Neural progenitor cell (in vitro differentiated cells): Measurements from ENCODE around the gene CELA3B. TPM values are rescaled to one million over a fixed set of nuclear protein-coding genes. Genes with fewer than 3 reads are reported as not detected.

Experiments used
- DNase-seq: peaks from one replicate; pipeline ENCODE4 v3.0.0-alpha.2; 2016; ENCODE audit warnings: low spot score
- H2AFZ ChIP-seq: fragments of 200-600 bp; sonication (generic); replicated peaks from 2 replicates; pipeline ENCODE4 v1.6.1; 2016; ENCODE audit warnings: antibody characterized with exemption
- H3F3A ChIP-seq: fragments of 200-600 bp; sonication (generic); 2 replicates; pipeline ENCODE4 v1.6.1; 2016; ENCODE audit warnings: antibody characterized with exemption, low read depth
- H3K27ac ChIP-seq: fragments of 200-600 bp; sonication (generic); 2 replicates; pipeline ENCODE4 v1.5.1; 2016; ENCODE audit warnings: mild to moderate bottlenecking
- H3K27me3 ChIP-seq: fragments of 200-600 bp; sonication (generic); 2 replicates; pipeline ENCODE4 v1.6.1; 2016; ENCODE audit warnings: mild to moderate bottlenecking, moderate library complexity
- H3K36me3 ChIP-seq: fragments of 200-600 bp; sonication (generic); 2 replicates; pipeline ENCODE4 v1.5.1; 2016
- H3K4me1 ChIP-seq: fragments of 200-600 bp; sonication (generic); 2 replicates; pipeline ENCODE4 v1.6.1; 2016; ENCODE audit warnings: mixed run types
- H3K4me2 ChIP-seq: fragments of 200-600 bp; sonication (generic); 2 replicates; pipeline ENCODE4 v1.6.1; 2016
- H3K4me3 ChIP-seq: fragments of 200-600 bp; sonication (generic); 2 replicates; pipeline ENCODE4 v1.5.1; 2016
- H3K79me2 ChIP-seq: fragments of 200-600 bp; sonication (generic); 2 replicates; pipeline ENCODE4 v1.6.1; 2016; ENCODE audit warnings: low read depth
- H3K9ac ChIP-seq: fragments of 200-600 bp; sonication (generic); 2 replicates; pipeline ENCODE4 v1.6.1; 2016
- H3K9me3 ChIP-seq: fragments of 200-600 bp; sonication (generic); 2 replicates; pipeline ENCODE4 v1.5.1; 2016; ENCODE audit warnings: low read depth
- H4K20me1 ChIP-seq: fragments of 200-600 bp; sonication (generic); 2 replicates; pipeline ENCODE4 v1.6.1; 2016; ENCODE audit warnings: low read depth
- H3K27ac Mint-ChIP-seq: 3 replicates; pipeline ENCODE4 v1.8.0; 2021; ENCODE audit warnings: mixed read lengths
- H3K27me3 Mint-ChIP-seq: 2 replicates; pipeline ENCODE4 v1.8.0; 2022; ENCODE audit warnings: low read depth, mild to moderate bottlenecking, inconsistent platforms, moderate library complexity, mixed read lengths; ENCODE audit not compliant: insufficient read depth
- H3K36me3 Mint-ChIP-seq: 3 replicates; pipeline ENCODE4 v1.8.0; 2021; ENCODE audit warnings: mixed read lengths
- H3K4me1 Mint-ChIP-seq: 3 replicates; pipeline ENCODE4 v1.8.0; 2021; ENCODE audit warnings: mixed read lengths
- H3K4me3 Mint-ChIP-seq: 3 replicates; pipeline ENCODE4 v1.8.0; 2021; ENCODE audit warnings: mild to moderate bottlenecking, moderate library complexity, mixed read lengths
- H3K9me3 Mint-ChIP-seq: 3 replicates; pipeline ENCODE4 v1.8.0; 2020; ENCODE audit warnings: mixed read lengths
- EZH2 ChIP-seq: fragments of 200-600 bp; sonication (generic); IDR thresholded peaks from 2 replicates; pipeline ENCODE4 v1.6.1; 2017; ENCODE audit warnings: antibody characterized with exemption, mild to moderate bottlenecking, moderate library complexity
- EZH2phosphoT487 ChIP-seq: fragments of 200-600 bp; sonication (generic); IDR thresholded peaks from 2 replicates; pipeline ENCODE4 v1.6.1; 2017; ENCODE audit warnings: antibody characterized with exemption
- total RNA-seq: library from RNA; depleted of rRNA; stranded (reverse); fragments of >200 nt; gene quantifications from 2 replicates; pipeline ENCODE4 v1.2.3, GENCODE V29; 2015; ENCODE audit warnings: low replicate concordance
- TF ChIP-seq, protein P1 (sequence below): fragments of 200-600 bp; sonication (generic); IDR thresholded peaks from 2 replicates; pipeline ENCODE4 v1.5.1; 2017; ENCODE audit warnings: antibody characterized with exemption, mild to moderate bottlenecking

CELA3B gene
- total RNA-seq, 1 donor from 2014 or later: not detected

DNA sequence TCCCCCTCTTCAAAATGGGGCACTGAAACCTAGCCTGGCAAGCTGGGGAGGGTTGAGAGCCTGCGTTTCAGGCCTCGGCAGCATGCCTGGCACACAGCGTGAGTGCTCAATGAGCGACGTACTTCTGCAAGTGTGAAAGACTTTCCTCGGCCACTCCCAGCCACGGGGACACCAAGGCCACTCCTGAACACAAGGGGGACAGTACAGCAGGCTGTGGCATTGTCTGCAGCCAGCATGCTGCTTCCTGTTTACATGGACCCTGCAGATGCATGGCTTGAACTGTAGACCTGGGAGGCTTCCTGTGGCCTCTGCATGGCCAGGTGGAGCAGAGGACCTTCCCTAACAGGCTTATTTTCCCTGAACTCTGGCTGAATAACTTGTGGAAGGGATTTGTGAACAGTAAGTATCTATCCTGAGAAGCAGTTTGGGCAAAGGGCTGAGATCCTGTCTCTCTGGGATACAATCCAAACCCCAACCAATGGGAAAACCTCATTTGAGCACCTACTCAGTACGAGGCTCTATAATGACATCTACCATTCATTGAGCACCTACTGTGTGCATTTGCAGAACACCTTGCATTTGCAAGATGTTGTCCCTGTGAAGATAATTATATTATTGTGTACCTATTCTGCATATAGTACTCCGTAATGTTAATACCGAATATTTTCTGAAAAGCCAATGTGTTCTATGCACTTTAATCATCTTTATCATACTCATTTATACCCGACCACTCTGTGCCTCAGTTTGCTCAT, 29.8 kb upstream of the CELA3B start:
- Histone ChIP-seq H3K27me3 (no peaks in the 10 kb centered on the region), H3F3A (peaks cover 35% of the 10 kb centered on the region), H3K9me3 (no peaks in the 10 kb centered on the region), H3K36me3 (no peaks in the 10 kb centered on the region), H3K4me2 (no peak overlapping the region), H3K4me1 (peaks cover 21% of the 10 kb centered on the region), H4K20me1 (no peaks in the 10 kb centered on the region), H2AFZ (peak overlapping the region; percentile 77), H3K9ac (no peak overlapping the region), H3K27ac (no peak overlapping the region), H3K79me2 (no peaks in the 10 kb centered on the region), H3K4me3 (no peak overlapping the region)
- peaks cover 4% of the 10 kb centered on the region for H3K27me3 Mint-ChIP-seq
- no peaks in the 10 kb centered on the region for H3K9me3 Mint-ChIP-seq
- peaks cover 28% of the 10 kb centered on the region for H3K4me1 Mint-ChIP-seq
- no peaks in the 10 kb centered on the region for H3K36me3 Mint-ChIP-seq
- TF ChIP-seq, protein P1, sequence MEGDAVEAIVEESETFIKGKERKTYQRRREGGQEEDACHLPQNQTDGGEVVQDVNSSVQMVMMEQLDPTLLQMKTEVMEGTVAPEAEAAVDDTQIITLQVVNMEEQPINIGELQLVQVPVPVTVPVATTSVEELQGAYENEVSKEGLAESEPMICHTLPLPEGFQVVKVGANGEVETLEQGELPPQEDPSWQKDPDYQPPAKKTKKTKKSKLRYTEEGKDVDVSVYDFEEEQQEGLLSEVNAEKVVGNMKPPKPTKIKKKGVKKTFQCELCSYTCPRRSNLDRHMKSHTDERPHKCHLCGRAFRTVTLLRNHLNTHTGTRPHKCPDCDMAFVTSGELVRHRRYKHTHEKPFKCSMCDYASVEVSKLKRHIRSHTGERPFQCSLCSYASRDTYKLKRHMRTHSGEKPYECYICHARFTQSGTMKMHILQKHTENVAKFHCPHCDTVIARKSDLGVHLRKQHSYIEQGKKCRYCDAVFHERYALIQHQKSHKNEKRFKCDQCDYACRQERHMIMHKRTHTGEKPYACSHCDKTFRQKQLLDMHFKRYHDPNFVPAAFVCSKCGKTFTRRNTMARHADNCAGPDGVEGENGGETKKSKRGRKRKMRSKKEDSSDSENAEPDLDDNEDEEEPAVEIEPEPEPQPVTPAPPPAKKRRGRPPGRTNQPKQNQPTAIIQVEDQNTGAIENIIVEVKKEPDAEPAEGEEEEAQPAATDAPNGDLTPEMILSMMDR: peak; percentile 14
- no peak for TF ChIP-seq EZH2phosphoT487
- TF ChIP-seq EZH2: no peak
- H3K27ac Mint-ChIP-seq: no peak overlapping the region
- no peak overlapping the region for H3K4me3 Mint-ChIP-seq
- peak; percentile 44 for DNase-seq

DNA sequence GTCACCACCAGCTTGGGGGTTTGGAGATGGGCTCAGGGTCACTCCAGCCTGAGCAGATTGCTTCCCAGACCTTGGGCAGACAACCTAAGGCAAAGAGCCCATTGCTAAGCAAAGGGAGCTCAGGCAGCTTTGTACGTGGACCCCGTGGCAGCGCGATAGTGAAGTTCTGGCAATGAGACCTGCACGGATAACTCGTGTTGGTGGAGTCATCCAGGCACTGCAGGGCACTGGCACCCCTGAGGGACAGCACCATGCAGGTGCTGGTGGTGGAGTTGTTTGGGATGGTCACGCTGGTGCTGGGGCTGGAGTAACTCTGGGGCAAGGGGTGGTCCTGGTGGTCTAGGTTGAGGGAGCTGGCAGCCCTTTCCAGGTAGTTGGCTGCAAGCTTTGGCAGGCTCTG, 26.1 kb upstream of the CELA3B start:
- Histone ChIP-seq H3K36me3 (no peaks in the 10 kb centered on the region), H2AFZ (no peak overlapping the region), H3K79me2 (no peaks in the 10 kb centered on the region), H4K20me1 (no peaks in the 10 kb centered on the region), H3K27me3 (no peaks in the 10 kb centered on the region), H3K9ac (no peak overlapping the region), H3K4me2 (no peak overlapping the region), H3K4me3 (no peak overlapping the region), H3K27ac (no peak overlapping the region), H3K9me3 (no peaks in the 10 kb centered on the region), H3F3A (peaks cover 8% of the 10 kb centered on the region), H3K4me1 (peaks cover 19% of the 10 kb centered on the region)
- Mint-ChIP-seq H3K4me1 (peaks cover 19% of the 10 kb centered on the region), H3K9me3 (no peaks in the 10 kb centered on the region), H3K27ac (no peak overlapping the region), H3K27me3 (peaks cover 4% of the 10 kb centered on the region), H3K4me3 (no peak overlapping the region), H3K36me3 (no peaks in the 10 kb centered on the region)
- DNase-seq: no peak
- TF ChIP-seq, protein P1: no peak
- TF ChIP-seq EZH2phosphoT487: no peak
- no peak for TF ChIP-seq EZH2

DNA sequence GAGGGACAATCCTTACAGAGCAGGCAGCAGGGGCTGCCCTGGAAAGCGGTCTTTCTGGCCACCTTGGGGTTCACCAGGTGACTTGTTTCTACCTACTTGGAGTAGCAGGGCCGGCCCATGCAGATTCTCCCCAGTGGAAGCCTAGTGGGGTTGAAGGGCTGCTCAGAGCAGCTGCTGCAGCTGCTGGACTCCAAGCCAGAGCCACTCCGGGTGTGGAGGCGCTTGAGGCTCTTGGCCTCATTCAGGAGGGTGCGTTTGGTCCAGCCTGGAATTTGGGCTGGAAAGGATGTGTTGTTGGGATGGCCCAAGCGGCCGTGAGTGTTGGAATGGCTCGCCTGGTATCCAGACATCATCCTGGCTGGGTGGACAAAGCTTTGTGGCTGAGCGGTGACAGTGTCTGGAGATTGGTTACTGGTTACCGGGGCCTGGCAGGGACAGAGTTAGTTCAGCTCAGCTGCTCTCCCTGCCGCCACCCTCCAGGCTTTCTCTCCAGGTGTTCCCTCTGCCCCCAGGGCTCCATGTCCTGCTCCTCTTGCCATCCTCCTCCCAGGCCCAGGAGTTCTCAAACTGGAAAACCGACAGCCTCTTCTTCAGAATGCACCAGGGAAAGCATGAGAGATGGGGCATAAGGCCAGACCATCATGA, 25.5 kb upstream of the CELA3B start:
- H3K9me3 ChIP-seq: no peaks in the 10 kb centered on the region
- no peak overlapping the region for H3K27ac ChIP-seq
- TF ChIP-seq EZH2 (no peak), EZH2phosphoT487 (no peak)
- TF ChIP-seq, protein P1: no peak
- Mint-ChIP-seq H3K27me3 (peaks cover 4% of the 10 kb centered on the region), H3K4me1 (peaks cover 20% of the 10 kb centered on the region), H3K36me3 (no peaks in the 10 kb centered on the region), H3K4me3 (no peak overlapping the region), H3K27ac (no peak overlapping the region), H3K9me3 (no peaks in the 10 kb centered on the region)
- no peaks in the 10 kb centered on the region for H3K36me3 ChIP-seq
- no peak overlapping the region for H3K4me3 ChIP-seq
- DNase-seq: peak; percentile 1
- no peaks in the 10 kb centered on the region for H3K79me2 ChIP-seq
- H3K9ac ChIP-seq: no peak overlapping the region
- peaks cover 8% of the 10 kb centered on the region for H3F3A ChIP-seq
- H3K4me2 ChIP-seq: no peak overlapping the region
- no peaks in the 10 kb centered on the region for H4K20me1 ChIP-seq
- no peak overlapping the region for H2AFZ ChIP-seq
- H3K27me3 ChIP-seq: no peaks in the 10 kb centered on the region
- peaks cover 23% of the 10 kb centered on the region for H3K4me1 ChIP-seq
